Panc1 (cell line): Measurements from ENCODE around the gene CNST. TPM values are rescaled to one million over a fixed set of nuclear protein-coding genes. Genes with fewer than 3 reads are reported as not detected.

Source experiments
- ATAC-seq: fragments of 200-7000 bp; cut with Tn5 transposase; 2 replicates; pipeline ENCODE4 v1.9.1; 2020; ENCODE audit warnings: mild to moderate bottlenecking, moderate library complexity
- BruUV-seq: library from RNA; stranded (reverse); fragments of 400-500 nt; replicated peaks from 2 replicates; lab custom pipeline; 2021; lab: Mats Ljungman, UMichigan
- CTCF ChIA-PET: fragments of 300-600 bp; sonication (Branson Sonifier 250); formaldehyde crosslinking; loops from one replicate; lab custom pipeline; 2022; ENCODE audit warnings: antibody characterized with exemption; lab: Charles Lee
- POLR2A ChIA-PET: fragments of 300-600 bp; sonication (Branson Sonifier 250); formaldehyde crosslinking; loops from one replicate; lab custom pipeline; 2022; ENCODE audit warnings: antibody characterized with exemption; lab: Charles Lee
- DNase-seq: peaks from one replicate; pipeline ENCODE4 v3.0.0-alpha.2; 2010; ENCODE audit warnings: low read depth, low spot score
- H3K27ac ChIP-seq: 2 replicates; pipeline ENCODE4 v1.5.1; 2011; ENCODE audit warnings: mild to moderate bottlenecking, low read length, inconsistent platforms
- H3K27me3 ChIP-seq: fragments of 200-500 bp; sonication (Bioruptor generic); 2 replicates; pipeline ENCODE4 v1.6.0; 2014; ENCODE audit warnings: low read length, inconsistent platforms; ENCODE audit not compliant: control insufficient read depth, insufficient read depth
- H3K36me3 ChIP-seq: fragments of 200-500 bp; sonication (Bioruptor generic); 2 replicates; pipeline ENCODE4 v1.5.1; 2014; ENCODE audit warnings: inconsistent platforms, mild to moderate bottlenecking, low read length, moderate library complexity; ENCODE audit not compliant: control insufficient read depth, insufficient read depth
- H3K4me1 ChIP-seq: 2 replicates; pipeline ENCODE4 v1.5.1; 2011; ENCODE audit warnings: inconsistent platforms, mild to moderate bottlenecking, low read length, moderate library complexity; ENCODE audit not compliant: control insufficient read depth, insufficient read depth
- H3K4me3 ChIP-seq, 2 experiments: 2 replicates each; pipeline ENCODE4 v1.5.1; 2011 to 2012; ENCODE audit warnings: low read depth in 2 of 2, low read length in 2 of 2, mild to moderate bottlenecking in 2 of 2, inconsistent platforms in 1 of 2, moderate library complexity in 1 of 2
- H3K9me3 ChIP-seq: fragments of 200-500 bp; sonication (Bioruptor generic); 2 replicates; pipeline ENCODE4 v1.5.1; 2014; ENCODE audit warnings: low read depth, mild to moderate bottlenecking, inconsistent platforms, low read length, moderate library complexity; ENCODE audit not compliant: control insufficient read depth, insufficient read depth
- POLR2AphosphoS5 ChIP-seq: IDR thresholded peaks from 2 replicates; pipeline ENCODE4 v1.6.1; 2012; ENCODE audit warnings: mild to moderate bottlenecking, low read depth, low read length, moderate library complexity
- SIN3A ChIP-seq: IDR thresholded peaks from 2 replicates; pipeline ENCODE4 v1.6.1; 2012; ENCODE audit warnings: low read depth, mild to moderate bottlenecking, low read length, moderate library complexity, borderline replicate concordance; ENCODE audit not compliant: insufficient read depth
- TCF7L2 ChIP-seq: IDR thresholded peaks from 2 replicates; pipeline ENCODE4 v1.6.1; 2011; ENCODE audit warnings: mild to moderate bottlenecking, low read depth, low read length, inconsistent platforms
- in situ Hi-C: cut with HindIII; loops from 2 replicates; pipeline ENCODE4 v1.10.0; 2016; ENCODE audit warnings: low sequenced_read_pairs, low pct_unique_long_range_greater_than_20kb
- intact Hi-C: fragments of 100-400 bp; cut with micrococcal nuclease; formaldehyde crosslinking; loops from one replicate; pipeline ENCODE4 v1.10.0; 2022; ENCODE audit not compliant: unreplicated experiment
- total RNA-seq: library from RNA; stranded (reverse); gene quantifications from one replicate; pipeline ENCODE4 v1.2.1, GENCODE V29; 2021; ENCODE audit not compliant: unreplicated experiment
- TF ChIP-seq, protein P1 (sequence below): fragments of 450-650 bp; IDR thresholded peaks from 2 replicates; pipeline ENCODE4 v1.5.1; 2017; ENCODE audit warnings: mild to moderate bottlenecking
- TF ChIP-seq, protein P2 (sequence below), 2 experiments: IDR thresholded peaks; 2 replicates each; pipeline ENCODE4 v1.6.1; 2011 to 2012; ENCODE audit warnings: low read depth in 2 of 2, control low read depth in 1 of 2, low read length in 1 of 2, mild to moderate bottlenecking in 1 of 2, moderate library complexity in 1 of 2; ENCODE audit not compliant: insufficient read depth in 1 of 2

The CNST gene
- total RNA-seq, 1 experiment from 2014 or later, result 18.5 TPM

DNA sequence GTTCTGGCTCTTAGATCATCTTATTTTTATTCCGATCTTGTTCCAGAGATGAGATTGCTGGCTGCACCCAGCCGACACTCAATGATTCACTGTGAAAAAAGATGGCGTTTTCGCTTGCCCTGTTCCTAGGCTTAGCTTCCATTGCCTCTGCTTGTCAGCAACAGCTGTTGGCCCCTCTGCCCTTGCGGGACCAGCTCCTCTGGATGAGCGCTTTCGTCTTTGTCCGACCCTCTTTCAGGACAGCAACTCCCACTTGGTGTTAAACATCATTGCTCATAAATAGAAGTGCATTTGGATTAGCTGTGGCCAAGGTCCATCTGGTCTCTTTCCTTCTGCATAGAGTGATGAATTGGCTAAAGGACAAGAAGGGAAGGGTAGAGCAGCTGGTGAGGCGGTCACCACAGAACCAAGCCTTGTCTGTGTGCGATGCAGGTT lies 114.5 kb downstream of the CNST start:
- in situ Hi-C loops, result no loop called here
- no peak for DNase-seq
- no peaks in the 10 kb centered on the region for H3K4me1 ChIP-seq
- ATAC-seq, result no peak
- H3K36me3 ChIP-seq, result no peaks in the 10 kb centered on the region
- no peak overlapping the region for H3K4me3 ChIP-seq
- H3K27ac ChIP-seq, result no peak overlapping the region
- CTCF ChIA-PET, result interaction anchor here (1.2 kb wide), 1 partner anchor 9 kb away, joined by 7 read pairs; no protein-coding TSS in a partner anchor
- no TSS peak for BruUV-seq
- intact Hi-C loops, result no loop called here
- no peaks in the 10 kb centered on the region for H3K9me3 ChIP-seq
- POLR2A ChIA-PET, result no interaction called here
- no peaks in the 10 kb centered on the region for H3K27me3 ChIP-seq
- TF ChIP-seq TCF7L2 (no peak), SIN3A (no peak), POLR2AphosphoS5 (no peak)
- TF ChIP-seq, protein P1, sequence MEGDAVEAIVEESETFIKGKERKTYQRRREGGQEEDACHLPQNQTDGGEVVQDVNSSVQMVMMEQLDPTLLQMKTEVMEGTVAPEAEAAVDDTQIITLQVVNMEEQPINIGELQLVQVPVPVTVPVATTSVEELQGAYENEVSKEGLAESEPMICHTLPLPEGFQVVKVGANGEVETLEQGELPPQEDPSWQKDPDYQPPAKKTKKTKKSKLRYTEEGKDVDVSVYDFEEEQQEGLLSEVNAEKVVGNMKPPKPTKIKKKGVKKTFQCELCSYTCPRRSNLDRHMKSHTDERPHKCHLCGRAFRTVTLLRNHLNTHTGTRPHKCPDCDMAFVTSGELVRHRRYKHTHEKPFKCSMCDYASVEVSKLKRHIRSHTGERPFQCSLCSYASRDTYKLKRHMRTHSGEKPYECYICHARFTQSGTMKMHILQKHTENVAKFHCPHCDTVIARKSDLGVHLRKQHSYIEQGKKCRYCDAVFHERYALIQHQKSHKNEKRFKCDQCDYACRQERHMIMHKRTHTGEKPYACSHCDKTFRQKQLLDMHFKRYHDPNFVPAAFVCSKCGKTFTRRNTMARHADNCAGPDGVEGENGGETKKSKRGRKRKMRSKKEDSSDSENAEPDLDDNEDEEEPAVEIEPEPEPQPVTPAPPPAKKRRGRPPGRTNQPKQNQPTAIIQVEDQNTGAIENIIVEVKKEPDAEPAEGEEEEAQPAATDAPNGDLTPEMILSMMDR, result no peak
- TF ChIP-seq, protein P2, sequence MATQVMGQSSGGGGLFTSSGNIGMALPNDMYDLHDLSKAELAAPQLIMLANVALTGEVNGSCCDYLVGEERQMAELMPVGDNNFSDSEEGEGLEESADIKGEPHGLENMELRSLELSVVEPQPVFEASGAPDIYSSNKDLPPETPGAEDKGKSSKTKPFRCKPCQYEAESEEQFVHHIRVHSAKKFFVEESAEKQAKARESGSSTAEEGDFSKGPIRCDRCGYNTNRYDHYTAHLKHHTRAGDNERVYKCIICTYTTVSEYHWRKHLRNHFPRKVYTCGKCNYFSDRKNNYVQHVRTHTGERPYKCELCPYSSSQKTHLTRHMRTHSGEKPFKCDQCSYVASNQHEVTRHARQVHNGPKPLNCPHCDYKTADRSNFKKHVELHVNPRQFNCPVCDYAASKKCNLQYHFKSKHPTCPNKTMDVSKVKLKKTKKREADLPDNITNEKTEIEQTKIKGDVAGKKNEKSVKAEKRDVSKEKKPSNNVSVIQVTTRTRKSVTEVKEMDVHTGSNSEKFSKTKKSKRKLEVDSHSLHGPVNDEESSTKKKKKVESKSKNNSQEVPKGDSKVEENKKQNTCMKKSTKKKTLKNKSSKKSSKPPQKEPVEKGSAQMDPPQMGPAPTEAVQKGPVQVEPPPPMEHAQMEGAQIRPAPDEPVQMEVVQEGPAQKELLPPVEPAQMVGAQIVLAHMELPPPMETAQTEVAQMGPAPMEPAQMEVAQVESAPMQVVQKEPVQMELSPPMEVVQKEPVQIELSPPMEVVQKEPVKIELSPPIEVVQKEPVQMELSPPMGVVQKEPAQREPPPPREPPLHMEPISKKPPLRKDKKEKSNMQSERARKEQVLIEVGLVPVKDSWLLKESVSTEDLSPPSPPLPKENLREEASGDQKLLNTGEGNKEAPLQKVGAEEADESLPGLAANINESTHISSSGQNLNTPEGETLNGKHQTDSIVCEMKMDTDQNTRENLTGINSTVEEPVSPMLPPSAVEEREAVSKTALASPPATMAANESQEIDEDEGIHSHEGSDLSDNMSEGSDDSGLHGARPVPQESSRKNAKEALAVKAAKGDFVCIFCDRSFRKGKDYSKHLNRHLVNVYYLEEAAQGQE (IDR thresholded peaks at IDR 0.05; ENCODE audit: insufficient read depth in 1 of 2, low read depth in 2 of 2, low read length in 1 of 2), result no peak

DNA sequence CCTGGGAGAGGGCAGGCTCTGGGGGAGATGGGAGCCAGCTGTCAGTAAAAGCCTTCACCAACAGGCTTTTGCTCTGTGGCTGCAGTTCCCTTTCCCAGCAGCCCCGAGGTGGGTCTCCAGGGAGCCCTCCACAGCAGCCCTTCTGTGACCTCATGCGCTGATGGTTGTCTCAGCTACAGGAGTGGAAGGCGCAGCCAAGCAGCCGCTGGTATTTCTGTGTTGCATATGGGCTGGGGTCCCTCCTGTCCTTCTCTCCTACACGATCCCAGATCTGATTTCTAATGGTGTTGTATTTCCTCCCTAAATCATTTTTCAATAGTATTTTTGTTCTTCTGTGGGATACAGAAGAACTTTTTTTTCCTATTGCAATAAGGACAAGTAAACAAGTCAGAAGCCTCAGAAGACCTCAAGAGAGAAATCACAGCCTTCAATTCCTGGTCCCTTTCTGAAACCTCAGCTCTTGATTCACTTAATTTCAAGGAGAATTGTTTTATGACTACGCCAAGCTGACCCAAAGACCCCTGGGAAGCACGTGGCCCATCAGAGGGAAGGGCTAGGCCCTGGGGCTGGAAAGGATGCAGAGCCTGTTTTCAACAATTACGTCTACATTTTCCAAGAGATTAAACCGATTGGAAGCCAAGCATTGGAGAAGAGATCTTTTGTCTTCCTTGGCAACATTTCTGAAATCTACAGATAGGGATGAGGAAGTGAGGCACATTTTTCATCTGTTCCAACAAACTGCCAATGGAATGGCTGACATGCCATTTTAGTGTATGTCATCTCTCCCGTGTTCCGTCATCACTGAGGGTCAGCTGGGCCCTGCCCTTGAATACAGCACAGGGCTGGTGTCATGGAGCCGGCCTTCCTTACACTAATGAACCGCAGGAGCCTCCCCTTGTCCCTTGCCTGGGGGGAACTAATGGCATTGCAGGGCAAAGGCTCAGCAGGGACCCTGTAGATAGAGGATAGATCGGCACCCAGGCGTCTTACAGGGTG lies 115.9 kb downstream of the CNST start:
- TF ChIP-seq, protein P2 (IDR thresholded peaks at IDR 0.05; ENCODE audit: insufficient read depth in 1 of 2, low read depth in 2 of 2, low read length in 1 of 2), result no peak
- TF ChIP-seq TCF7L2, result no peak
- no peak for TF ChIP-seq POLR2AphosphoS5
- no peak for TF ChIP-seq SIN3A
- TF ChIP-seq, protein P1, result no peak
- CTCF ChIA-PET, result no interaction called here
- no peaks in the 10 kb centered on the region for H3K9me3 ChIP-seq
- no peak overlapping the region for H3K27ac ChIP-seq
- POLR2A ChIA-PET, result interaction anchor here (0.6 kb wide), 1 partner anchor 1700 kb away, joined by 8 read pairs; no protein-coding TSS in a partner anchor
- intact Hi-C loops, result no loop called here
- DNase-seq (no peak), ATAC-seq (no peak)
- H3K36me3 ChIP-seq, result no peaks in the 10 kb centered on the region
- no peaks in the 10 kb centered on the region for H3K4me1 ChIP-seq
- no TSS peak for BruUV-seq
- in situ Hi-C loops, result no loop called here
- H3K4me3 ChIP-seq, result no peak overlapping the region
- H3K27me3 ChIP-seq, result no peaks in the 10 kb centered on the region
